HEK293 (cell line): Measurements from ENCODE around the gene ILRUN.
"Not testable (repeated sequence)": the region's sequence is repeated elsewhere in the genome, so short reads cannot be mapped to it uniquely, and the experiment has no call there.

ENCODE experiments used
- CTCF ChIA-PET: fragments of 350-600 bp; formaldehyde crosslinking; extraction: SDS; loops from one replicate; lab custom pipeline; 2021; ENCODE audit warnings: antibody characterized with exemption; lab: Yijun Ruan, JAX
- POLR2A ChIA-PET: fragments of 300-600 bp; formaldehyde crosslinking; extraction: SDS; loops from one replicate; lab custom pipeline; 2020; ENCODE audit warnings: antibody characterized with exemption, inconsistent platforms; lab: Yijun Ruan, JAX
- H3K27ac ChIP-seq: fragments of 200-500 bp; sonication (Bioruptor generic); 2 replicates; pipeline ENCODE4 v1.5.1; 2014; ENCODE audit warnings: low read depth, low read length, control low read depth, inconsistent platforms; ENCODE audit errors: extremely low read depth
- H3K36me3 ChIP-seq, 2 experiments: fragments of 200-500 bp in 1 of 2; sonication (Bioruptor generic) in 1 of 2; 1 replicate in 1 of 2; 2 replicates in 1 of 2; pipeline ENCODE4 v1.5.1; 2014 to 2017; ENCODE audit warnings: inconsistent platforms in 2 of 2, low read length in 2 of 2; ENCODE audit not compliant: control insufficient read depth in 2 of 2, insufficient read depth in 1 of 2
- H3K4me1 ChIP-seq: fragments of 200-500 bp; sonication (Bioruptor generic); 2 replicates; pipeline ENCODE4 v1.5.1; 2014; ENCODE audit warnings: mild to moderate bottlenecking, low read length, inconsistent platforms; ENCODE audit not compliant: control insufficient read depth, insufficient read depth
- H3K4me3 ChIP-seq: 2 replicates; pipeline ENCODE4 v1.5.1; 2011; ENCODE audit warnings: low read depth, mild to moderate bottlenecking, control low read depth, low read length, moderate library complexity
- H3K9me3 ChIP-seq: fragments of 200-500 bp; sonication (Bioruptor generic); 2 replicates; pipeline ENCODE4 v1.5.1; 2014; ENCODE audit warnings: low read depth, low read length, inconsistent platforms; ENCODE audit not compliant: control insufficient read depth, insufficient read depth
- ATF2 ChIP-seq: fragments of 450-650 bp; formaldehyde crosslinking; IDR thresholded peaks from 2 replicates; pipeline ENCODE4 v1.5.1; 2016; ENCODE audit warnings: missing biosample characterization, missing genetic modification characterization, low read depth
- GLI4 ChIP-seq: fragments of 450-650 bp; formaldehyde crosslinking; IDR thresholded peaks from 2 replicates; pipeline ENCODE4 v1.5.1; 2016; ENCODE audit warnings: missing biosample characterization, missing genetic modification characterization
- KLF17 ChIP-seq: fragments of 450-650 bp; formaldehyde crosslinking; IDR thresholded peaks from 2 replicates; pipeline ENCODE4 v1.5.1; 2016; ENCODE audit warnings: missing biosample characterization, missing genetic modification characterization
- MYNN ChIP-seq: fragments of 450-650 bp; formaldehyde crosslinking; IDR thresholded peaks from 2 replicates; pipeline ENCODE4 v1.5.1; 2016; ENCODE audit warnings: missing biosample characterization, missing genetic modification characterization, borderline replicate concordance
- REPIN1 ChIP-seq: fragments of 450-650 bp; formaldehyde crosslinking; IDR thresholded peaks from 2 replicates; pipeline ENCODE4 v1.5.1; 2017; ENCODE audit warnings: missing biosample characterization, missing genetic modification characterization, low read depth
- SETDB1 ChIP-seq: IDR thresholded peaks from one replicate; pipeline ENCODE4 v1.6.1; 2017; ENCODE audit warnings: mild to moderate bottlenecking, low read length, moderate library complexity, mixed read lengths; ENCODE audit not compliant: insufficient read length
- ZBTB7A ChIP-seq: fragments of 450-650 bp; formaldehyde crosslinking; IDR thresholded peaks from 2 replicates; pipeline ENCODE4 v1.5.1; 2016; ENCODE audit warnings: low read depth, missing biosample characterization, missing genetic modification characterization
- ZNF114 ChIP-seq: fragments of 450-650 bp; formaldehyde crosslinking; IDR thresholded peaks from 2 replicates; pipeline ENCODE4 v1.5.0; 2017; ENCODE audit warnings: missing biosample characterization, missing genetic modification characterization
- ZNF184 ChIP-seq: fragments of 450-650 bp; IDR thresholded peaks from 2 replicates; pipeline ENCODE4 v1.5.1; 2018; ENCODE audit warnings: missing biosample characterization, mild to moderate bottlenecking, missing genetic modification characterization
- ZNF24 ChIP-seq: fragments of 450-650 bp; formaldehyde crosslinking; IDR thresholded peaks from 2 replicates; pipeline ENCODE4 v1.5.1; 2016; ENCODE audit warnings: missing biosample characterization, missing genetic modification characterization
- ZNF248 ChIP-seq: fragments of 450-650 bp; formaldehyde crosslinking; IDR thresholded peaks from 2 replicates; pipeline ENCODE4 v1.5.1; 2017; ENCODE audit warnings: missing biosample characterization, missing genetic modification characterization
- ZNF280C ChIP-seq: fragments of 450-650 bp; formaldehyde crosslinking; IDR thresholded peaks from 2 replicates; pipeline ENCODE4 v1.5.1; 2016; ENCODE audit warnings: missing biosample characterization, missing genetic modification characterization
- ZNF335 ChIP-seq: fragments of 450-650 bp; formaldehyde crosslinking; conservative IDR thresholded peaks from 2 replicates; pipeline ENCODE4 v1.5.1; 2016; ENCODE audit warnings: missing biosample characterization, missing genetic modification characterization
- ZNF362 ChIP-seq: fragments of 450-650 bp; formaldehyde crosslinking; IDR thresholded peaks from 2 replicates; pipeline ENCODE4 v1.5.1; 2016; ENCODE audit warnings: missing biosample characterization, missing genetic modification characterization
- ZNF501 ChIP-seq: fragments of 450-650 bp; formaldehyde crosslinking; IDR thresholded peaks from 2 replicates; pipeline ENCODE4 v1.5.1; 2016; ENCODE audit warnings: missing biosample characterization, missing genetic modification characterization
- ZNF621 ChIP-seq: fragments of 450-650 bp; formaldehyde crosslinking; IDR thresholded peaks from 2 replicates; pipeline ENCODE4 v1.5.1; 2017; ENCODE audit warnings: missing biosample characterization, missing genetic modification characterization
- ZNF639 ChIP-seq: fragments of 450-650 bp; formaldehyde crosslinking; IDR thresholded peaks from 2 replicates; pipeline ENCODE4 v1.5.1; 2016; ENCODE audit warnings: missing biosample characterization, missing genetic modification characterization
- ZNF664 ChIP-seq: fragments of 450-650 bp; formaldehyde crosslinking; IDR thresholded peaks from 2 replicates; pipeline ENCODE4 v1.5.1; 2016; ENCODE audit warnings: missing biosample characterization, missing genetic modification characterization
- ZNF76 ChIP-seq: fragments of 450-650 bp; formaldehyde crosslinking; IDR thresholded peaks from 2 replicates; pipeline ENCODE4; 2016; ENCODE audit warnings: low read depth, missing biosample characterization, missing genetic modification characterization, borderline replicate concordance
- ZSCAN30 ChIP-seq: fragments of 450-650 bp; IDR thresholded peaks from 2 replicates; pipeline ENCODE4 v1.5.1; 2018; ENCODE audit warnings: missing biosample characterization, mild to moderate bottlenecking, missing genetic modification characterization, moderate library complexity
- TF ChIP-seq, protein P1 (sequence below): sonication (generic); formaldehyde crosslinking; IDR thresholded peaks from 2 replicates; pipeline ENCODE4 v1.8.1; 2022; ENCODE audit warnings: mild to moderate bottlenecking, moderate library complexity, missing genetic modification reagents

ILRUN gene

GRCh38 chr6:34656378-34657036 is 40.1 kb downstream of the ILRUN start (continued):
- TF ChIP-seq ZNF280C (no peak), ZNF114 (no peak), ZNF184 (tag by site-specific recombination) (peak; percentile 63), KLF17 (0 out of 2 replicates have a peak, but pooled peaks have one; percentile 51), ZBTB7A (tag by site-specific recombination) (no peak)
- TF ChIP-seq, all 188 proteins: peak for 60

DNA sequence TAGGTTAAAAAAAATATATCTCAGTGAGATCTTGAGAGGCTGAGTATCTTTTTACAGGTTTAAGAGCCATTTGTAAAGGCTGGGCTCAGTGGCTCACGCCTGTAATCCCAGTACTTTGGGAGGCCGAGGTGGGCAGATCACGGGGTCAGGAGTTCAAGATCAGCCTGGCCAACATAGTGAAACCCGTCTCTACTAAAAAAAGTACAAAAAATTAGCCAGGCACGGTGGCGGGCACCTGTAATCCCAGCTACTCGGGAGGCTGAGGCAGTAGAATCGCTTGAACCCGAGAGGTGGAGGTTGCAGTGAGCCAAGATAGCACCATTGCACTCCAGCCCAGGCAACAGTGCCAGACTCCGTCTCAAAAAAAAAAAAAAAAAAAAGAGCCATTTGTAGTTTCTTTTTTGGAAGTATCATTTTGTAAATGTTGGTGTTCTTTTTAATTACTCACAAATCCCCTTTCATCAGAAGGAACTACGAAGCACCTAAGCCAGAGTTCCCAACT is 40.6 kb downstream of the ILRUN start:
- H3K36me3 ChIP-seq: peaks cover 13 to 16% of the 10 kb centered on the region in 2 experiments; a peak in 2 of 3 replicates
- peak; percentile 83; the same call in 1 of the 2 replicates for TF ChIP-seq ZNF362 (tag by site-specific recombination)
- peak; percentile 39; the same call in 1 of the 2 replicates for TF ChIP-seq ZNF335 (tag by site-specific recombination)
- TF ChIP-seq, all 188 proteins: peak for 2; not testable (repeated sequence) for 186
- H3K9me3 ChIP-seq, H3K27ac ChIP-seq, H3K4me3 ChIP-seq: not testable (repeated sequence)
- ChIA-PET POLR2A (interaction anchor here (0.7 to 2.7 kb wide), 4 partner anchors 41 to 1201 kb away, joined by 4 to 15 read pairs (median 9); partner anchors contain the start of genes BLTP3A, ILRUN, SNRPC and ZBTB9), CTCF (interaction anchor here (0.6 to 1.6 kb wide), 4 partner anchors 10 to 882 kb away, joined by 3 to 6 read pairs (median 4); no protein-coding TSS in a partner anchor)
- H3K4me1 ChIP-seq: peaks cover 22% of the 10 kb centered on the region

DNA sequence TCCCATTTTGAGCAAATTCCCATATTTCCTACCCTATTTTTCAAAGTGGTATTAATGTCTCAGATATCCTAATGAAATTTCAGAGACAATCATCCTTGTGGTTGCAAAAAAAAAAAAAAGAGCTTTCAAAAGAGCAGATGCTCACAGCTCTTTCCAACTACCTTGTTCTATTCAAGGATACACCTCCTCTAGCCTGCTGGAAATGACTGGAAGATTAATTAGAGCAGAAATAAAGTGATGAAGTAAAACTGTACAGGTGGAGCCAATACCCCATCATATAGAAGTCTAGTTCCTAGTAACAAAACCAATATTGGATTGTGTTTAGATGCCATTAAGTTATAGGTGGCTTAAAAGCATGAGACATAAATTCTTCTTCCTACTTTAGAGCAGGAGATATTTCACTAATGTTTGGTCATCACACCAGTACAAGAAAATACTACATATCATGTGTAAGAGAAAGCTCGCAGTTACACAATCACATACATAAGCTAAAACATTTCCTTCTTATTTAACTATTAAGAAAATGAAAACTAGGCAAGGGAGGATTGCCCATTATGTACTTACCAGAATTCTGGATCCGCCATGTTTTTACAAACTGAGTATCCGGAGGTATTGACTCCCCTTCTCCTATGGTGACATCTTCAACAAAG is 42.4 kb downstream of the ILRUN start:
- CTCF ChIA-PET: interaction anchor here (0.5 to 1.2 kb wide), 5 partner anchors 10 to 1563 kb away, joined by 3 to 5 read pairs (median 4); no protein-coding TSS in a partner anchor
- Histone ChIP-seq H3K4me3 (no peak overlapping the region), H3K9me3 (no peaks in the 10 kb centered on the region), H3K27ac (no peak overlapping the region), H3K36me3 (peaks cover 13 to 16% of the 10 kb centered on the region in 2 experiments), H3K4me1 (peaks cover 22% of the 10 kb centered on the region)
- POLR2A ChIA-PET: interaction anchor here (0.6 to 0.7 kb wide), 2 partner anchors 13 to 28 kb away, joined by 3 to 5 read pairs; no protein-coding TSS in a partner anchor
- TF ChIP-seq ATF2 (tag by site-specific recombination) (no peak), ZNF501 (no peak), GLI4 (tag by site-specific recombination) (no peak), ZNF621 (tag by site-specific recombination) (no peak), ZNF248 (tag by site-specific recombination) (no peak), SETDB1 (no peak), ZNF664 (no peak), ZNF639 (tag by site-specific recombination) (no peak), MYNN (no peak), ZNF76 (tag by site-specific recombination) (no peak), ZSCAN30 (no peak), REPIN1 (tag by site-specific recombination) (no peak), ZNF24 (tag by site-specific recombination) (no peak)
- TF ChIP-seq, protein P1, sequence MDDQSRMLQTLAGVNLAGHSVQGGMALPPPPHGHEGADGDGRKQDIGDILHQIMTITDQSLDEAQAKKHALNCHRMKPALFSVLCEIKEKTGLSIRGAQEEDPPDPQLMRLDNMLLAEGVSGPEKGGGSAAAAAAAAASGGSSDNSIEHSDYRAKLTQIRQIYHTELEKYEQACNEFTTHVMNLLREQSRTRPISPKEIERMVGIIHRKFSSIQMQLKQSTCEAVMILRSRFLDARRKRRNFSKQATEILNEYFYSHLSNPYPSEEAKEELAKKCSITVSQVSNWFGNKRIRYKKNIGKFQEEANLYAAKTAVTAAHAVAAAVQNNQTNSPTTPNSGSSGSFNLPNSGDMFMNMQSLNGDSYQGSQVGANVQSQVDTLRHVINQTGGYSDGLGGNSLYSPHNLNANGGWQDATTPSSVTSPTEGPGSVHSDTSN (CRISPR knock-in tag): no peak
